GF-D8 (cell line): Measurements from ENCODE around the gene MYL2.
"Not testable (repeated sequence)": the region's sequence is repeated elsewhere in the genome, so short reads cannot be mapped to it uniquely, and the experiment has no call there.

Experiments used
- DNase-seq: peaks from one replicate; lab custom pipeline; 2025; lab: John Stamatoyannopoulos, UW

Gene MYL2, protein sequence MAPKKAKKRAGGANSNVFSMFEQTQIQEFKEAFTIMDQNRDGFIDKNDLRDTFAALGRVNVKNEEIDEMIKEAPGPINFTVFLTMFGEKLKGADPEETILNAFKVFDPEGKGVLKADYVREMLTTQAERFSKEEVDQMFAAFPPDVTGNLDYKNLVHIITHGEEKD

DNA sequence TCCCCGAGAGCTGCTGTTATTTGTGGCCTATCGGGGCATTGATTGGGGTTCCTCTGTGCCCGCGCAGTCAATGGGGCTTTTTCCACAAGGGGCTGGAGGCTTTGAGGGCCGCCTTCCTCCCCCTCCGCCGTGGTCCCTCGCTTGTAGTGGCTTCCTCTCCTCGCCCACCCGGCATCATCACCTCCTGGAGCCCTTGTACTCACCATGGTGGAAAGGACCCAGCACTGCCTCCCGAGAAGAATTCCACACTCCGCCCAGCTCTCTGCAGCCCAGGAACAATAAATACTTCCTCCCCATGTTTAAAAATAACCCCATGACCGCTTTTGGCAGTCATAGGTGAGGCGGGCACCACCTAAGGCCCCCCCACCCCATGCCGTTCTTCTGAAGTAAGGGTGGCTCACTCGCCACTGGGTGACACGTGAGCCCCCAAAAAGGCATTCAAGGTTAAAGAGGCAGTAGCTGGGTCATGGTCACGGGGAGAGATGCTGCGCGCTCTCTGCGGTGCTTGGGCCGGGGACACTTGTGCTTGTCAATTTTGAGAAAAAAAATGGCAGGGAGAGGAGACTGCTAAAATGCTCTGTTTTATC is at the start of gene MYL2:
MYL2 (minus strand) TSS at position 256 of the 587 bp plus-strand sequence; CDS start at position 206, 50 bp downstream.
- DNase-seq: no peak

DNA sequence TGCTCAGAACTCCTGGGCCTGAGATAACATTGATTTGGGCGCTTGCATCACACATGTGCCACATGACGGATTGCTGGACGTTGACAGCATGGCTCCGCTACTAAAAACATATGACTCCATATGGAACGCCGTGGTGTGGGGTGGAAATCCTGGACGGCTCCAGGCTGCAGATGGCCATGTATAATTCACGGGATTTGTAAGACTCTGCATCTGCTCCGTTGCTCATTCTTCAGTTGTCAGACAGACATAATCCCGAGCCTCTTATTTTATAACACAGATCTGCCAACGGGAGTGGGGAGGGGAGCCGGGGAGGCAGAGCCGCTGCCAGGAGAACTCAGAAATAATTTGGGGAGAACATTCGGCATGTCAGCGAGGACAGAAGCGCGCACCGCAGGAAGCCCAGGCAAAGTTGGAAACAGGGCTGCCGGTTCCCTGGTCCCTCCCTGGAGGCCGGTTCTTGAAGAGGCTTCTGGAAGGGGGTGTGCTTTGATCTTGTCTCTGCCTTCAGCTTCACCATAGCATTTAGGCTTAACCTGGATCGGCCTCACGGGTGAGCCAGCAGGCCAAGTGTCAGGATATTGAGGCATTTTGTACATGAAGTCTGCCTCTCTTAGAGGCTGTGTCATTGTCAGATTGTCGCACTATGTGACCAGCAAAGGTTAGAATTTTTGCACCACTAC is 45.8 kb upstream of the MYL2 start:
- no peak for DNase-seq

DNA sequence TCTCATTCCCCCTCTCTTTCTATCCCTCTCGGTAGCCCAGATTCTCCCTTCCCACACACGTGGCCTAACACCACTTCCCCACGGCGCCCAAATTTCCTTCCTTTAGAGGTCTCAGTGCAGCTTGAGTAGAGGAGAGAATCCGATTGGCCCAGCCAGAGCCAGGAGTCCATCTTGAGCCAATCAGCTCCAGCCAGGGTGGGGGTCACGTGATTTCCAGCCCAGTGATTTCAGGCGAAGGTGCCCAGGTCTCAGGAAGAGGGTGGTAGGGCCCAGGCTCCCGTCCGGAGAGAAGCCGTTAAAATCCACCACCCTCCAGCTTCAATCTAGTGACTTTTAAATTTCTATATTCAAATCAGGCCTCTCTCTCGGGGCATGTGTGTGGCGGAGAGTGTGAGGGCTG is 45.2 kb upstream of the MYL2 start:
- DNase-seq: no peak

DNA sequence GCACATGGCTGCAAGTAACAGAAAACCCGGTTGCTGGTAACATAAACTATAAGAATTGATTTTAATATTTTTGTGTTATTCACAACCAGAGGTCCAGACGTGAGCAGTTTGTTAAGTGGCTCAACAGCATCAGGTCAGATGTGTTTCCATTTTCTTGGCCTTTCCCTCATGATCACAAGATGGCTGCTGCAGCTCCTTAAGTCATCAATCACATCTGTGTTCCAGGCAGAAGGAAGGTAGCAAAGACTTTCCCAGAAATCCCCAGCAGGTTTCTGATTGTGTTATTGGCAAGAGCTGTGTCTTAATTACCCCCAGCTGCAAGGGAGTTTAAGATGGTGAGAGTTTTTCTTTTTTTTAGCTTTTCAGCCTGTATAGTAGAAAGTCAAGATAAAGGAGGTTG is 40.4 kb upstream of the MYL2 start:
- no peak for DNase-seq

DNA sequence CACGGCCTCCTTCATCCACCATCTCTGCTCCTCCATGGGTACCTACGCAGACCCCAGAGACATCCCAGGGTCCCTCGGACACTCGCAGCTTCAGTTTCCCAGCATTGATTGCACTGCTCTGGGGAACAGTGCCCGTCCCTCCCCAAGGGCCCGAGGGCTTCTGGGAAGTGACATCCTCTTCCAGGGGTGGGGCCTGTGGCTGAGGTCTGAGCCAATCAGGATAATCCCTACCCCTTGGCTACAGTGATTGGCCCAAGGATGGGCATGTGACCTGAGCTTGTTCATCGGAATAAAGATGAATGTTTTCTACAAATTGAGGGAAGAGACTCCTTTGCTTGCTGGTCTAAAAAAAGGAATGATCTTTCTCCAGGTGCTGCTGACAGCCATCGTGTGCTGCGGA is 37.3 kb upstream of the MYL2 start:
- no peak for DNase-seq

DNA sequence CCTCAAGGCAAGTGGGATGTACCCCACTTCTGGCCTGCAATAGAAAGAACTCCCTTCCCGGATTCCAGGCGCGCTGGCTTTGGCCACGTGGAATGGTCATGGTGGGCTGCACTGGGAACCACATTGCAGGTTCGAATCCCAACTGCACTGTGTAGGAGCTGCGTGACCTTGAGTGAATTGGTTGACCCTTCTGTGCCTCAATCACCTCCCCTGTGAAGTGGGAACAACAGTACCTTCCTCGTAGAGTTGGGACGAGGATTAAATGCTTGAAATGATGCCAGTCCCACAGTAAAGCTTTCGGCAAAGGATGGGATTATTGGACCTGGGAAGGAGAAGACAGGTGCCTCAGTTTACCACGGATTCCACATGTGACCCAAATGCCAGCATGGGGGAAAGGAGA is 36.8 kb upstream of the MYL2 start:
- no peak for DNase-seq

DNA sequence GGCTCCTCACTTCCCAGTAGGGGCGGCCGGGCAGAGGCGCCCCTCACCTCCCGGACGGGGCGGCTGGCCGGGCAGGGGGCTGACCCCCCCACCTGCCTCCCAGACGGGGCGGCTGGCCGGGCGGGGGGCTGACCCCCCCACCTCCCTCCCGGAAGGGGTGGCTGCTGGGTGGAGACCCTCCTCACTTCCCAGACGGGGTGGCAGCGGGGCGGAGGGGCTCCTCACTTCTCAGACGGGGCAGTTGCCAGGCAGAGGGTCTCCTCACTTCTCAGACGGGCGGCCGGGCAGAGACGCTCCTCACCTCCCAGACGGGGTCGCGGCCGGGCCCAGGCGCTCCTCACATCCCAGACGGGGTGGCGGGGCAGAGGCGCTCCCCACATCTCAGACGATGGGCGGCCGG is 30.5 kb upstream of the MYL2 start:
- DNase-seq: not testable (repeated sequence)

DNA sequence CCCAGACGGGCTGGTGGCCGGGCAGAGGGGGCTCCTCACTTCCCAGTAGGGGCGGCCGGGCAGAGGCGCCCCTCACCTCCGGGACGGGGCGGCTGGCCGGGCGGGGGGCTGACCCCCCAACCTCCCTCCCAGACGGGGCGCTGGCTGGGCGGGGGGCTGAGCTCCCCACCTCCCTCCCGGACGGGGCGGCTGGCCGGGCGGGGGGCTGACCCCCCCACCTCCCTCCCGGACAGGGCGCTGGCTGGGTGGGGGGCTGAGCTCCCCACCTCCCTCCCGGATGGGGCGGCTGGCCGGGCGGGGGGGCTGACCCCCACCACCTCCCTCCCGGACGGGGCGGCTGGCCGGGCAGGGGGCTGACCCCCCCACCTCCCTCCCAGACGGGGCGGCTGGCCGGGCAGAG is 30.1 kb upstream of the MYL2 start:
- DNase-seq: not testable (repeated sequence)

DNA sequence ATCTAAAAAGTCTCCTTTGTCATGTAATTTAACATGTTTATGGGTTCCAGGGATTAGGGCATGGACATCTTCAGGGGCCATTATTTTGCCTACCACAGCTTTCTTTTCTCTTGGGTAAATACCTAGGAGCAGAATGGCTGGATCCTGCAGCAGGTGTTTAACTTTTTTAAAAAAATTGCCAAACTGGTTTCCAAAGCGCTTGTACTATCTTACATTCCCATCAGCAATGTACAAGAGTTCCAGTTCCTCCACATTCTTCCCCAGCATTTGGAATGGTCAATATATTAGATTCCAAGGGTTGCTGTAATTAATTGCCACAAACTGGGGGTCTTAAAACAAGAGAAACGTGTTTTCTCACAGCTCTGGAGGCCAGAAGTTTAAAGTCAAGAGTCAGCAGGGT is 27.7 kb upstream of the MYL2 start:
- no peak for DNase-seq

DNA sequence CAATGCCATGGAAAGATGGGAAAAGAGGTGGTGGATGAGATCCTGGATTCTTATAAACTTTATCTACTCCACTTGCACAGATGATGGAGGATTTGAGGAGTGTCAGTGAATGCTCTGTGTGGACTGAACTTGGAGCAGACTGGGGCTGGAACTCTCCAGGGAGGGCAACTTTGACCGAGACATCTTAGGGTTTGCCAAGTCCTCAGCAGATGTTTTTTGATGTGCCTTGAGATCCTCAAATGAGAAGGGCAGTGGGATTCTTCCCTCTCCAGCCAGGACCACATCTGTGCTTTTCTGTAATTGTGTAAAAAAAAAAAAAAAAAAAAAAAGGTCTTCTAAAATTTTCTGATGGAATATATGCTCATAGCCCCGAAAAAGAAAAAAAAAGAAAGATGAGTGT is 23.0 kb upstream of the MYL2 start:
- DNase-seq: no peak

DNA sequence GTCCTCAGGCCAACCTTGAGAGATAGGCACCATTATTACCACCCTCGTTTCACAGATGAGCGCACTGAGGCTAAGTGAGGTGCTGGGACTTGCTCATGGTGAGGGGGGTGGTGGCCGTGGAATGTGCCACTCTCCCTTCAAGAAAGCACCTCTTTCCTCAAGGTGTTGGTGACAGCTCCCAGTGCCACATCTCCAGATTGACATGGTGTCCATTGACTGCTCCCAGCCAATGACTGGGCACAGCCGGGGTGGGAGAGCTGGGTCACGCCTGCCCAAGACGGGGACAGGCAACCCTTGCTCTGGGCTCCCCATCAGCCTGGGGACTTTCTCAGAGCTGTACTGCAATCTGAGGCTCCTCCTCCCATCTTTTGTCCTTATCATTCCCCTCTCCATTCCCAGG is 21.0 kb upstream of the MYL2 start:
- DNase-seq: no peak

DNA sequence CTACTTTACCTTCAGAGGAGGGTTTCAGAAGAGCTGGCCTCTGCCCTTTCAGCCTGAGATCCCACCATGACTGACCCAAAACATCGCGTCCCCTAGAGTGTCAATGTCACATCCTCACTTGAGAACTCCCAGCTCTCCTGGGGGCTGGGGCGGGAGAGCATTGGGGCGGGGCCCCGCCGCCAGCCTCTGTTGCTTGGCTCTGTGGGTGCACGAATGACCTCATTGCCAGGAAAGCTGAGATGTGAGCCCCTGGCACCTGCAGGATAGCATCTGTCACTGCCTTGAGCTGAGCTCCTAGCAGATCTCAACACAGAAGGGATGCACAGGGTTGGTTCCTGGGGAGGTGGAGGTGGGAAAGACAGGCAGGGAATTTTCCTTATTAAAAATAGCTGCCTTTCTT is 20.6 kb upstream of the MYL2 start:
- DNase-seq: no peak

DNA sequence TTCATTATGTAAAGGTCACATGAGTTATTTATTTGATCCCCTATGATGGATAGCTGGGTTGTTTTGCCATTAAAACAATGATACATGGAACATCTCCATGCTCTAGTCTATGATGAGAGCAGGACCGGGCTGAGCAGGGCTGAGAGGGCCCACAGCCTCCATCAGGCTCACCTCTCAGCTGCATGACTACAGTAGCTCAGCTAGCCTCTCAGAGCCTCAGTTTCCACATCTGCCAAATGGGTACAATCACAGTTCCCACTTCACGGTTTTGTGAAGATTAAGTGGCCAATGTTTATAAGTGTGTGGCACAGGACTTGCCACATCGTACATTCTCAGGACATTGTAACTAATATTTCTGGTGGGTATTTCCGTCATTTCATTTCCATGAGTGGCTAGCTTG is 19.9 kb upstream of the MYL2 start:
- DNase-seq: no peak

DNA sequence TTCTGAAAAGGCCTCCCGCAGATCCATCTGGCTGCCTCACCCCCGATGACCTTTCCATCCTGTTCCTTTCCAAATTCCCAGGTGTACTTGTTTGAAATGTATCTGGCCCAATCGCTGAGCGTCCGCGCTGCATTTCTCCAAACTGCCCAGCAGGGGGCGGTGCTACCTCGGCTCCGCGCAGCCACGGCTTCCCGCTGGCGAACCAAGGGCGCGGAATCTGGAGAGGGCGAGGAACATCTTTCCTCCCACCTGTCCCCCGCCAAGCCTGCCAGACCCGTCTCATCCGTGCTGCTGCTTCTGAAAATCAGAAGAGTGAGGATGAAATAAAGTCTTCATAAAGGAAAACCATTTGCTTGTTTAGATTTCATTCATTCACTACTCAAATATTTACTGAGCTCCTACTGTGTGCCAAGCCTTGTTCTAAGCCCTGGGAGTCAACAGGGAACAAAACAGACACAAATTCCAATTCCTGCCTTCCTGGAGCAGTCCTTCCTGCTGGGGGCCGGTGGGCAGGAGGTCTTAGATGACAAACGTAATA is 16.8 kb upstream of the MYL2 start:
- DNase-seq: no peak

DNA sequence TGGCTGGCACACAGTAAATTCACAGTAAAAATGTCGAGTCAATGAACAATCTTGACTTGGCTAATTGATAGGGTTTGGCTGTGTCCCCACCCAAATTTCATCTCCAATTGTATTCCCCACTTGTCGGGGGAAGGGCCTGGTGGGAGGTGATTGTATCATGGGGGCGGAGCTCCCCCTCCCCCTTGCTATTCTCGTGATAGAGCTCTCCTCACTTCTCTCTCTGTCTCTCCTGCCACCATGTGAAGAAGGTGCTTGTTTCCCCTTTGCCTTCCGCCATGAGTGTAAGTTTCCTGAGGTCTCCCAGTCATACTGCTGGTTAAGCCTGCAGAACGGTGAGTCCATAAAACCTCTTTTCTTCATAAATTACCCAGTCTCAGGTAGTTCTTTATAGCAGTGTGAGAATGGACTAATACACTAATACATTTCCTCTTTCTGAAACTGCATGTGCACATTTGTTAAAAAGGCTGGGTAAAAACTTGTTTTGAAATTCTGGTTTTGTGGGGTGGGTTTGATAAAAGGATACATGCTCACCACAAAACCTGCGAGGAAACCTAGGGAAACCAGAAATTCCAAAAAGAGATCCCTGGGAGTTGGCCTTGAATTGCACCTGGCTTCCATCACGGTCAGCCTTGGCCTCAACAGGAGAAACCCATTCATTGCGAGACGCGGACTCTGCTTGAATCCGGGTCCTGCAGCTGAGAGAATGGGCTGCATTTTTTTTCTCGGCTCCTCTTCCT is 16.2 kb upstream of the MYL2 start:
- no peak for DNase-seq

DNA sequence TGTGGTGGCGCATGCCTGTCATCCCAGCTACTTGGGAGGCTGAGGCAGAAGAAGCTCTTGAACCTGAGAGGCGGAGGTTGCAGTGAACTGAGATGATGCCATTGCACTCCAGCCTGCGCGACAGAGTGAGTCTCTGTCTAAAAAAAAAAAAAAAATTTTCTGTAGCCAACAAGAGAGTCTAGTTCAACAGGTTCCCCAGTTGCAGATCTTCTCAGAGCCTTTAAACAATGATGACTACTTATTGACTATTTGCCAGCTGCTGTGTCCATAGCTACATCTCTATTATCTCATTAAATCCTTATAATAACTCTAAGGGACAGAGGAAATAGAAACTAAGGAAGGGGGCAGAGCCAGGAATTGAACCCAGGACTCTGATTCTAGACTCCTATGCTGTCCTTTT is 15.2 kb upstream of the MYL2 start:
- no peak for DNase-seq

DNA sequence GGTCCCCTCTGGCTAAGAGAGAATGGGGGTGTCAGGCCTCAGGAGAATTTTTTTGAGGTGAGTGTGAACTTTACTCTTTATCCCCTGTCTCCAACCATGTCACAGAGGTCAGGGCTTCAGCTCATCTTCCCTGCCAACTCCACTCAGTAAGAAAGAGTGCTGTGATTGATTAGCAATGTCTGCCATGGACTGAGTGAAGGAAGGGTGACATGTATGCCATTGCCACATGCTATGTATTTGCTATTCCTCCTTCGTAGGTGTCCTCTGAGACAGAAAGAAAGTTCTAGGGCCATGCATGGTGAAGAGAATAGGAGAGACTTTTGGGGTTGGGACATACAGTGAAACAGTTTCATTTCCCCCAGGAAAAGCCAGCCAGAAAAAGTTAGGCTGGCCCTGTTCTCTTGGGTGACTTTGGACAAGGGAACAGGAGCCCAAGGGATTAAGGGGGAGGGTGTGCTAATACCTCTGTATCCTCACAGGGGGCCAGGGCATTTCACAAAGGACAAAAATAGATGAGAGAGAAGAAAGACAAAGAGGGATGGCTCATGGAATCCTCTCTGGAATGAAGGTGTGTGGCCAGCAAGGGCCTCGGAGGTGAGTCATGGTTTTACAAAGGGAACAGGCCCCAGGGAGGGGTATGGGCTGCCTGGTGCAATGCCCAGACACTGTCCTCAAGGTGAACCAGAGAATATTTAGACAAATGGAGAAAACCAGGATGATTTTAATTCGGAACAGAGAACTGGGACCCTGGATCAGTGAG is 13.9 kb upstream of the MYL2 start:
- no peak for DNase-seq

DNA sequence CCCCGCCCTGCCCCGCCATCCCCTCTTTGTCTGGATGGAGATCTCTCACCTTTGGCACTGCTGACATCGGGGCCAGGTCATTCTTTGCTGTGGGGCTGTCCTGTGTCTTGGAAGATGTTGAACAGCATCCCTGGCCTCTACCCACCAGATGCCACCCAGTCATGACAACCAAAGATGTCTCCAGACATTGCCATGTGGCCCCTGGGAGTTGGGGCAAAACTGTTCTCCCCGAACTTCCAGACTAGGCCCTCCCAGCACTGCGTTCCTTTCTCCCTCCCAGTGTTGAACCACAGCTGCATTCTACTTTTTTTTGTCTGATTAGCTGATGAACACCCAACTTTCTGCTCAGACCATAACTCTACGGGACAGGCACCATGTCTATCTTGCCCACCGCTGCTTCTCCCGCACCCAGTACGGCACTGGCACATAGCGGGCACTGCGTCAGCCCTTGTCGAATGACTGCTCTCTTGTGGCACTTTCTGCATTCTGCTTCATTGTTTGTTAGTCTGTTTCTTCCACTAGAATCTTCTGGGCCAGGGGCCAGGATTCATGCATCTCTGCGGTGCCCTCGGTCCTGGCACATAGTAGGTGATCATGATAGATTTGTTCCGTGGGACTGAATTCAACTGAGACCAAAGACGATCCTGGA is 13.1 kb upstream of the MYL2 start:
- no peak for DNase-seq

DNA sequence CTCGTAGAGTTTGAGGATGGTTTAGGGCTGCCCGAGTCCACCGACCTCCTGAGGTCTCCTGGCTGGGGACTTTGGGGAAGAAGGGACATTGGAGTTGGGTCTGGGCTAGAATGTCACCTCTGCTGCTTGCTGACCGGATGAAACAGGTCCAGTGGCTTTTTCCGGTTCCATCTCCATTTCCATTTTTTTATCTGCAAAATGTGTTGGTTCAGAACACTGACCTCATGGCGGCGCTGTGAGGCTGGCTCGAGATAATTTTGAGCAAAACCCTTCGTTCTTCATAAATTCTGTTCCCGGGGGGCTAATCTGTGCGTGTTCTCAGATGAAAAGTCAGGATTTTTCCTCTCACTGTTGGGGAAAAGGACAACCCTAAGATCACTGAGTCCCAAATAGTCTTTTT is 11.7 kb upstream of the MYL2 start:
- no peak for DNase-seq

DNA sequence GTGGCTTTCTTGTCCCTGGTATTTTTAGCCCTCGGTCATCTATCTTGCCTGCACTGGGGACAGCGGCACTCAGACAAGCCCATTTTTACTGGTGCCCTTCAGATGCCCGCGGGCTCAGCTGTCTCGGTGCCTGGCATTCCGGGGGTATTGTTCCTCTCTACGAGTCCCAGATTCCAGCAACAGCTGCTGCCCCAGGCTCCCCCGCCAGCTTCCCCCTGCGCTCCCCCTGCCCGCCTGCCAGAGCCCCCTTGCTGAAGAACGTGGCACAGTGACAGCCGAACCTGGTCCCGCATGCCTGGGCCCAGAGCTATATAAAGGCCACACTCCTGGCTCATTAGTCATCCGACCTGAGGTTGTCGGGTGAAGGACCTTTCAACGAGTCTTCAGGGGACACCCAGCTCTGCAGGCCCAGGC is 10.9 kb upstream of the MYL2 start:
- DNase-seq: no peak
